Measurements from ENCODE around the gene STX8.
A peak's percentile ranks its signal among the peaks of the same experiment; 100 is the strongest.

Gene STX8

DNA sequence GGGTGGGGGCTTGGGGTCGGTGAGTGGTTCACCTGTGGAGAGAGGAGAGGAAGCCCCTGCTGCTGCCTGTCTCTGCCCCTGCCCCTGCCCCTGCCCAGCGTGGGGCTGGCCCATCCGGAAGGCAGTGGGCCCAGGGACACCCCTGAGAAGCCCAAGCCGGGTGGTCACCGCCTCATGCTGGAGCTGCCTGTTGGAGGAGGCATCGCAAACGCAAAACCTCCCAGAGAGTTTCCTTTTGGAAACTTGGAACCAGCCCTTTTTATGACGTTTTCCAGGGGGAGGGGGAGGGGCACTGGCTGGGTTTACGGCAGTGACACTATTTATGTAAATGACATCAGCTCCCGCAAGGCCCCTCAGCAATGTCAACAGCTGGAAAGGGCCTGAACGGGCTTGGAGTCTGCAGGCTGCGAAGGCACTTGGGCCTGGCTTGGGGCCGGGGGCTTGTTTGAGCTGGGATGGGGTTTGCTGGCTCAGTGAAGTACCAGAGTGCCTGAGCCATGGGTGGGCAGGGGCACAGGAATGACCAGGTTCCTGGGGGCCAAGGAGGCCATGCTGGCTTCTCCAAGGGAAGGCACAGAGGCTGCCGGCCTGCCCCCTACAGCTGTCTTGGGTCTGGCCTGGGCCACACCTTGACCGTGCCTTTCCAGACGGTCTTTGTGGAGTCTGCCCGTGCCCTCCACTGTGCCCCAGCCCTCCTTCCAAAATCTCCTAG, 334.8 kb downstream of the STX8 start:
- H3K9ac ChIP-seq (ENCODE audit: low read depth, low read length) = peak overlapping the region; percentile 64

DNA sequence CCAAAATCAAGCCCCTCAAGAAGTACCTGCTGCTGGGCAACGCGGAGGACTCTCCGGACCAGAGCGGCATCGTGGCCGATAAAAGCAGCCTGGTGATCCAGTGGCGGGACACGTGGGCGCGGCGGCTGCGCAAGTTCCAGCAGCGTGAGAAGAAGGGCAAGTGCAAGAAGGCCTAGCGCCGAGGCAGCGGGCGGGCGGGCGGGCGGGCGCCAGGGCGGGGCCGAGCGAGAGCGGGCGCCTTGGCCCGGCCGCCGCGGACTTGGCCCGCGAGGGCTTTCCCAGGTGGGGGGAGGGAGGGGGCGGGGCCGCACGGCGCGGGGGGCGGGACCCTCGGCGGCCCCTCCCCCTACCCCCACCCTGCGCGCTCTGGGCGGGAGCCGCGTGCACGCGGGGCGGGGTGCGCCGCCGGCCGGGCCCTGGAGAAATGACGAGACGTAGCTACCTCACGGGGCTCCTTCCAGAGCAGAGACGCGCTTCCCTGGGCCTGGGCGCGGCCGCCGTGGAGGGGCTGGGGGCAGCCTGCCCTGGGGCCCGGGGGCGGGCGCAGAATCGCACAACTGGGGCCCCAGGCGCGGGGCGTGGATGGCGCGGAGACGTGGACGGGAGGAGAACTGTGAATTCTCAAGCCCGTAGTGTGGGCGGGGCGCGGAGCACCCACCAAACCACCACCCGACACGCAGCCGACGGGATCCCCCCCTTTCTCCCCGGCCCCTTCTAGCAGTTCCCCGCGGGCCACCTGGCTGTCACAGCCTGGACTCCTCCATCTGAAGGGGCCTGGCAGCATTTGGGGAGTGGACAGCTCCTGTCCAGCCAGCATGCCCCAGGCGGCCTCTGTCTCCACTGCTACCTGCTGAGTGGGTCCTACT, 335.6 kb downstream of the STX8 start:
- Histone ChIP-seq H3K36me3 (ENCODE audit: insufficient read depth, low read length) (no peaks in the 10 kb centered on the region), H3K27me3 (ENCODE audit: control insufficient read depth, insufficient read depth, low read length) (no peaks in the 10 kb centered on the region), H3K4me1 (ENCODE audit: control insufficient read depth, insufficient read depth, low read length) (peaks cover 17% of the 10 kb centered on the region), H3K9me3 (replicated peaks; ENCODE audit: low read length) (no peaks in the 10 kb centered on the region), H3K9ac (ENCODE audit: low read depth, low read length) (peak overlapping the region; percentile 64), H3K4me2 (ENCODE audit: low read length) (peak overlapping the region; percentile 95), H3K4me3 (ENCODE audit: low read length) (peak overlapping the region; percentile 65)

More for the DNA sequence above, 334.8 kb downstream of the STX8 start:
- Histone ChIP-seq H3K4me3 (ENCODE audit: low read length) (peak overlapping the region; percentile 65), H3K9me3 (replicated peaks; ENCODE audit: low read length) (no peaks in the 10 kb centered on the region), H3K4me2 (ENCODE audit: low read length) (peak overlapping the region; percentile 80), H3K36me3 (ENCODE audit: insufficient read depth, low read length) (no peaks in the 10 kb centered on the region), H3K4me1 (ENCODE audit: control insufficient read depth, insufficient read depth, low read length) (peaks cover 17% of the 10 kb centered on the region), H3K27me3 (ENCODE audit: control insufficient read depth, insufficient read depth, low read length) (no peaks in the 10 kb centered on the region)

DNA sequence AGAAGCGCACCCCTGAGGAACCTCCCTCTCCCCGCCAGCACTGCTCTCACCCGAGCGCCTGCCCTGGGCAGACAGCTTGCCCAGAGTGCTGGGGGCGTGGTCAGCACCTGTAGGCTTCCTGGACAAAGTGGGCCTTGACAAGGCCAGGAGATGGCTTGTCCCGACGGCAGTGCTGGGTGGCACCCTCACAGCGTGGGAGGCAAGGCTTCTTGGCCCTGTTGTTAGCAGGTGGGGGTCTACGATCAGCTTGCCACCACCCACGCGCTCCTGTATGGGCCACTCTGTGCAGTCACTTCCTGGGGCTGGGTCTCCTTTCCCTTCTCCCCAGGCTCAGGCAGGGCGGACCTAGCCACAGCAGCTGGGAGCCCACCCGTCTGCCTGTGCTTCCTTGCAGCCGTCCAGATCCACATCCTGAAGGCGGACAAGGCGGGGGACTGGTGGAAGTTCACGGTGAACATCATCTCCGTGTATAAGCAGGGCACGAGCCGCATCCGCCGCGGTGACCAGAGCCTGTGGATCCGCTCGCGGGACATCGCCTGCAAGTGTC, 336.3 kb downstream of the STX8 start:
- Histone ChIP-seq H3K27me3 (ENCODE audit: control insufficient read depth, insufficient read depth, low read length) (no peaks in the 10 kb centered on the region), H3K4me1 (ENCODE audit: control insufficient read depth, insufficient read depth, low read length) (peaks cover 17% of the 10 kb centered on the region), H3K4me3 (ENCODE audit: low read length) (peak overlapping the region; percentile 63), H3K9me3 (replicated peaks; ENCODE audit: low read length) (no peaks in the 10 kb centered on the region), H3K4me2 (ENCODE audit: low read length) (peak overlapping the region; percentile 95), H3K36me3 (ENCODE audit: insufficient read depth, low read length) (no peaks in the 10 kb centered on the region), H3K9ac (ENCODE audit: low read depth, low read length) (peak overlapping the region; percentile 44)

DNA sequence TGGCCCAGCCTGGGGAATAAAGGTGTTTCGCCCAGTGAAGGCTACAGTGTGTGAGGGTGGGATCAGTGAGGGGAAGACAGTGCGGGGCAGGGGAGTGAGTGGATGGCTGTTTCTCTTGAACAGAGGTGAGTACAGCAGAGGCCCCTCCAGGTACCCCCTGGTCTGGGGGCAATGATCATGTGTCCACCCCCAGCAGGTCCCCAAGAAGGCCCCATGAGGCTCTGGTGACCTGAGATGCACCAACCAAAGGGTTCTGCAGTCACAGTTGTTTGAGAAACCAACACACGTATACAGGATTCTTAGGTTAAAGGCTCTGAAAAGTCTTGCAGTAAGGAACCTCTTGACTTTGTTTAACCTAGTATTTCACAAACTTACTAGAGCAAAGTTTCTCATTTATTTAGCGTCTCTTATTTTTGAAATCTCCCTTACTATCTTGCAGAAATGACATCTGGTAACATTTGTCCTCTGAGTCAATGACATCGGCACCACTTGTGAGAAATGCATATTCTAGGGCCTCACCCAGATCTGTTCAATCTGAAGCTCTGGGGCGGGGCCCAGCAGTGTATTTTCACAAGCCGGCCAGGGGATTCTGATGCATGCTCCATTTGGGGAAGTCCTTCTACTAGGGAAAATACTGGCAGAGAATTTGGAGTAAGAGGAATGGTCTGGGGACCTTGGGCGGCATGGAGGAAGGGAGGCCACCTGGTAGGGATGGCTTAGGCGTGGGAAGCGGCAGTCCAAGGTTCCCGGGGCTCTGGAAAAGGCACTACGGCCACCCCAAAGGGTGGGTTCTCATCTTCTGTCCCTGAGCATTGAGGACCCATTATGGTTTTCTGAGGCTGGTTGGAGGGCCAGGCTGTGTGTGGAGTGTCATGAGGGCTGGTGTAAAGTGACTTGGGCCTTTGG, 337.0 kb downstream of the STX8 start:
- H3K4me2 ChIP-seq (ENCODE audit: low read length) = no peak overlapping the region
- no peak overlapping the region for H3K9ac ChIP-seq (ENCODE audit: low read depth, low read length)
- peaks cover 2% of the 10 kb centered on the region for H3K27me3 ChIP-seq (ENCODE audit: control insufficient read depth, insufficient read depth, low read length)
- H3K9me3 ChIP-seq (replicated peaks; ENCODE audit: low read length) = no peaks in the 10 kb centered on the region
- H3K36me3 ChIP-seq (ENCODE audit: insufficient read depth, low read length) = no peaks in the 10 kb centered on the region
- H3K4me3 ChIP-seq (ENCODE audit: low read length) = no peak overlapping the region
- peaks cover 17% of the 10 kb centered on the region for H3K4me1 ChIP-seq (ENCODE audit: control insufficient read depth, insufficient read depth, low read length)

GRCh38 chr17:9237661-9238301, 337.8 kb downstream of the STX8 start:
- no peaks in the 10 kb centered on the region for H3K9me3 ChIP-seq (replicated peaks; ENCODE audit: low read length)
- H3K4me2 ChIP-seq (ENCODE audit: low read length) = no peak overlapping the region
- no peak overlapping the region for H3K4me3 ChIP-seq (ENCODE audit: low read length)
- H3K4me1 ChIP-seq (ENCODE audit: control insufficient read depth, insufficient read depth, low read length) = peaks cover 17% of the 10 kb centered on the region
- peaks cover 8% of the 10 kb centered on the region for H3K27me3 ChIP-seq (ENCODE audit: control insufficient read depth, insufficient read depth, low read length)
- H3K36me3 ChIP-seq (ENCODE audit: insufficient read depth, low read length) = no peaks in the 10 kb centered on the region
- no peak overlapping the region for H3K9ac ChIP-seq (ENCODE audit: low read depth, low read length)

GRCh38 chr17:9237053-9237410, 338.6 kb downstream of the STX8 start:
- no peak overlapping the region for H3K4me2 ChIP-seq (ENCODE audit: low read length)
- peaks cover 9% of the 10 kb centered on the region for H3K27me3 ChIP-seq (ENCODE audit: control insufficient read depth, insufficient read depth, low read length)
- peaks cover 17% of the 10 kb centered on the region for H3K4me1 ChIP-seq (ENCODE audit: control insufficient read depth, insufficient read depth, low read length)
- H3K9me3 ChIP-seq (replicated peaks; ENCODE audit: low read length) = no peaks in the 10 kb centered on the region
- no peak overlapping the region for H3K9ac ChIP-seq (ENCODE audit: low read depth, low read length)
- no peaks in the 10 kb centered on the region for H3K36me3 ChIP-seq (ENCODE audit: insufficient read depth, low read length)
- H3K4me3 ChIP-seq (ENCODE audit: low read length) = no peak overlapping the region

- H3K9me3 ChIP-seq (replicated peaks; ENCODE audit: low read length) = no peaks in the 10 kb centered on the region
- peaks cover 17% of the 10 kb centered on the region for H3K4me1 ChIP-seq (ENCODE audit: control insufficient read depth, insufficient read depth, low read length)
- peaks cover 9% of the 10 kb centered on the region for H3K27me3 ChIP-seq (ENCODE audit: control insufficient read depth, insufficient read depth, low read length)
- no peaks in the 10 kb centered on the region for H3K36me3 ChIP-seq (ENCODE audit: insufficient read depth, low read length)
- no peak overlapping the region for H3K4me3 ChIP-seq (ENCODE audit: low read length)
- no peak overlapping the region for H3K4me2 ChIP-seq (ENCODE audit: low read length)
- no peak overlapping the region for H3K9ac ChIP-seq (ENCODE audit: low read depth, low read length)
These were observed 339.2 kb downstream of the STX8 start for GRCh38 chr17:9236286-9237052.

GRCh38 chr17:9235346-9235745, 340.3 kb downstream of the STX8 start:
- H3K9ac ChIP-seq (ENCODE audit: low read depth, low read length) = no peak overlapping the region
- H3K4me1 ChIP-seq (ENCODE audit: control insufficient read depth, insufficient read depth, low read length) = peaks cover 8% of the 10 kb centered on the region
- H3K4me2 ChIP-seq (ENCODE audit: low read length) = no peak overlapping the region
- H3K9me3 ChIP-seq (replicated peaks; ENCODE audit: low read length) = no peaks in the 10 kb centered on the region
- no peaks in the 10 kb centered on the region for H3K36me3 ChIP-seq (ENCODE audit: insufficient read depth, low read length)
- peaks cover 9% of the 10 kb centered on the region for H3K27me3 ChIP-seq (ENCODE audit: control insufficient read depth, insufficient read depth, low read length)
- H3K4me3 ChIP-seq (ENCODE audit: low read length) = no peak overlapping the region

- H3K9me3 ChIP-seq (replicated peaks; ENCODE audit: low read length) = no peaks in the 10 kb centered on the region
- H3K4me2 ChIP-seq (ENCODE audit: low read length) = no peak overlapping the region
- H3K27me3 ChIP-seq (ENCODE audit: control insufficient read depth, insufficient read depth, low read length) = peaks cover 9% of the 10 kb centered on the region
- H3K36me3 ChIP-seq (ENCODE audit: insufficient read depth, low read length) = no peaks in the 10 kb centered on the region
- peaks cover 3% of the 10 kb centered on the region for H3K4me1 ChIP-seq (ENCODE audit: control insufficient read depth, insufficient read depth, low read length)
- H3K4me3 ChIP-seq (ENCODE audit: low read length) = no peak overlapping the region
- H3K9ac ChIP-seq (ENCODE audit: low read depth, low read length) = no peak overlapping the region
These were observed 341.2 kb downstream of the STX8 start for GRCh38 chr17:9234389-9234945.

- no peak overlapping the region for H3K9ac ChIP-seq (ENCODE audit: low read depth, low read length)
- no peak overlapping the region for H3K4me3 ChIP-seq (ENCODE audit: low read length)
These were observed 341.9 kb downstream of the STX8 start for GRCh38 chr17:9233761-9234160.

More at GRCh38 chr17:9233761-9234160, 341.9 kb downstream of the STX8 start:
- Histone ChIP-seq H3K36me3 (ENCODE audit: insufficient read depth, low read length) (no peaks in the 10 kb centered on the region), H3K4me1 (ENCODE audit: control insufficient read depth, insufficient read depth, low read length) (no peaks in the 10 kb centered on the region), H3K4me2 (ENCODE audit: low read length) (no peak overlapping the region), H3K9me3 (replicated peaks; ENCODE audit: low read length) (no peaks in the 10 kb centered on the region), H3K27me3 (ENCODE audit: control insufficient read depth, insufficient read depth, low read length) (peaks cover 9% of the 10 kb centered on the region)

Measured in skeletal muscle satellite cell (primary cell).